ENCODE results near the gene DES.
"Not testable (repeated sequence)": the region's sequence is repeated elsewhere in the genome, so short reads cannot be mapped to it uniquely, and the experiment has no call there.

The DES gene

GRCh38 chr2:219418155-219419011 lies at the start of gene DES:
Gene DES (plus strand): TSS chr2:219418377. CDS start chr2:219418463, 86 bp downstream.
- no peak for DNase-seq

- DNase-seq = no peak
Observed at GRCh38 chr2:219368690-219369191, 49.4 kb upstream of the DES start.

DNA sequence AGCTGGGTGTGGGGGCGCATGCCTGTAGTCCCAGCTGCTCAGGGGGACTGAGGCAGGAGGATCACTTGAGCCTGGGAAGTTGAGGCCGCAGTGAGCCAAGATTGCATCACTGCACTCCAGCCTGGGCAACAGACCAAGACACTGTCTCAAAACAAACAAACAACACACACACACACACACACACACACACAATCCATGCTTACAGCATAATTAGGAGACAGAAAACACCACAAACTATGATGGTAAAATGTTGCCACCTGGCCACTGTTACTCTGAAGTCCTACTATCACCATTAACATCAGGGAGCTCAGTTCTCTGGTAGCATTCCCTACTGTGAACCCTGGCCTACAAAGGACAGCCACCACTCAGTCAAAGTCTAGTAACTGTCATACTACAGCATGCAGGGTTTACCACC lies 48.7 kb upstream of the DES start:
- no peak for DNase-seq

DNA sequence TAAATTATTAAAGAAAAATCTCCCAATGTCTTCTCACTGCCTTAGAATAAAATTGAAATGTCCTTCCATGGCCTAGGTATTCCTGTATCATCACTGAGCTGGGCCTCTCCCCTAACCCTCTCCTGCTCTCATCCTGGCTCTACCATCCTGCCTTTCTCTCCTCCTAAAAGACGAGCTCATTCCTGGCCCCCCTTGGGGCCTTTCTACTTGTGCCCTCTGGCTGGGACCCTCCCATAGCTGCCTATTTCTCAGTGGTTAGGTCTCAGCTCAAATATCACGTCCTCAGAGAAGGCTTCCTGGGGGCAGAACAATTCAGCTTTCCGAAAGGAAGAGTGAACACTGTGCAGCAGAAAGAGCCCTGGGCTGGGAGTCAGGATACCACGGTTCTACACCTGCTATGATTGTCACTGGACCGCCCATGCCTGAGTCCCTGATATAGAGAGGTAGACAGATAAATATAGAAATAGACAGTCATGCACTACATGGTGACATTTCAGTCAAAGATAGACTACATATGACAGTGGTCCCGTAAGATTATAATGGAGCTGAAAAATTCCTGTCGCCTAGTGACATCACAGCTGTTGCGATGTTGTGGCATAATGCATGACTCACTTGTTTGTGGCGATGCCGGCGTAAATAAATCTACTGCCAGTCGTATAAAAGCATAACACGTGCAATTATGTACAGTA lies 39.9 kb upstream of the DES start:
- DNase-seq = no peak

GRCh38 chr2:219380926-219381325 lies 37.3 kb upstream of the DES start:
- DNase-seq = no peak

DNA sequence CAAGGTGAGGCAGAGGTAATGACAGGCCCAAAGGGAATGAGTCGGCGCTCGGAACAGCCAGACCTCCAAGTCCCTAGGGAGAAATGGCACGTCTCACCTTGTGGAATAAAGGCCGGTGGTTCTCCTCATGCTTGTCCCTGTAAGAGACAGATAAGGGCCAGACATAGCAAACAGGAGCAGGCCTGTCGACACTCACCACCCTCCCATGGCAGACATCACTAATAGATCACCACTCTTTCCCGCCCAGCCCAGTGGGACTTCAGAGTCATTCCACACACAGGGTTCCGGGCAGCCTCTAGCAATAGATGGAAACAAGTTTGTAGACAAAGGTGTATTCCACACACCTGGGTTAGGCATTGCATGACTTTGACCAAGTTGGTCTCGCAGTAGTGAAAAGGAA lies 36.7 kb upstream of the DES start:
- DNase-seq = no peak

GRCh38 chr2:219384083-219384713 lies 34.0 kb upstream of the DES start:
- no peak for DNase-seq

- DNase-seq = no peak
Observed at GRCh38 chr2:219384859-219385258, 33.3 kb upstream of the DES start.

DNA sequence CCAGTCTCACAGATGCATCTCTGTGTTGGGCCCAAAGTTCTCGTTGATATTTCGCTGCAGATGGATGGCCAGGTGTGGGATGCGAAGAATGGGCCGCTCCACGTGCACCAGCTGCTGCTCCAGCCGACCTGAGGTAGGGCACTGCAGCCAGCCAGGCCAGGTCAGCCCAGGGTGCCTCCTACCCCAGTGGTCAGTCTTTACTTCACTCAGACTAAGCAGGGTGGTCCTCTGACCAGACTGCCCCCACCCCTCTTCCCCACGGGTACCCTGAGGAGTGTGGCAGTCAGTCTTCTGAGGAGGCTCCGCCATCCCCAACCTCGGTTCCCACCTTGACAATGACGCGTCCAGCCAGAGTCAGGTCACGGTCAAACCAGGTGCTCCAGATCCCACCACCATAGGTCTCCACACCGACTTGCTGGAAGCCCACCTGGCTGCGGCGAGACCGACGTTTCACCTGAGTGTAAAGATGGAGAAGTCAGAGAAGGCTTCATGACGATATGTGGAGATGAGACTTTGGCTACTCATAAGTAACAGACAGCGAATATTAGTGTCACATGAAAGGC lies 32.1 kb upstream of the DES start:
- no peak for DNase-seq

DNA sequence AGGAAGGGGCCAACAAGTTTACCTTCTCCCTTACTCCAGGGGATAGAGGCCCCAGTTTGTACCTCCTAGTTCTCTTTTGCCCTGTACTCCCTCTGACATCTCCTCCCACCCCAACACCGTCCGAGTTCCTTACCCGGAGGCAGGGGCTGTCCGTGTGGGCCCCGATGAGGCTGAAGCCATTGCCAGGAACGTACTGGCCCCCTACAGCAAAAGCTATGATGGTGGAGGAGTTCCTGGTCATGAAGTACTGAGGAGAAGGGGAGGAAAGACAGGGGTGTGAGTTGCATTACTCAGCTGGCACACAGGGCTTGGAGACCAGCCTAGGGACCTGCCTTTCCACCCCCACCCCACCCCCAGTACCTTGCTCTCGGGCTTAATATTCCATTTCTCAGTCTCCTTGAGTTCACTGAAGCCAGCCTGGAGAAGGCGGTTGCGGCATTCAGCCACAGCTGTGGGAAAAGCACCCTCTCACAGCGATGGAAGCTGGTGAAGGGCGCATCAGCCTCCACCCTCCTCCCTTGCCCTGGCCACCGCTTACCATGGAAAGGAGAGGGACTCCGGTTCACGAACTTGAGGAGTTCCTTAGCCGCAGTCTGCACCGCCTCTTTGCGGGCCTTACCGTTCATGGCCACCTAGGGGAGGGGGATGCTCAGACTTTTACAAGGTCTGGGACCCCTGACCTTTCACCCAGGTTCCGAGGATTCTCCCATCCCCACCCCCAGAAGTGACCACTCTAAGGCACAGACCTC lies 31.5 kb upstream of the DES start:
- DNase-seq = no peak

DNA sequence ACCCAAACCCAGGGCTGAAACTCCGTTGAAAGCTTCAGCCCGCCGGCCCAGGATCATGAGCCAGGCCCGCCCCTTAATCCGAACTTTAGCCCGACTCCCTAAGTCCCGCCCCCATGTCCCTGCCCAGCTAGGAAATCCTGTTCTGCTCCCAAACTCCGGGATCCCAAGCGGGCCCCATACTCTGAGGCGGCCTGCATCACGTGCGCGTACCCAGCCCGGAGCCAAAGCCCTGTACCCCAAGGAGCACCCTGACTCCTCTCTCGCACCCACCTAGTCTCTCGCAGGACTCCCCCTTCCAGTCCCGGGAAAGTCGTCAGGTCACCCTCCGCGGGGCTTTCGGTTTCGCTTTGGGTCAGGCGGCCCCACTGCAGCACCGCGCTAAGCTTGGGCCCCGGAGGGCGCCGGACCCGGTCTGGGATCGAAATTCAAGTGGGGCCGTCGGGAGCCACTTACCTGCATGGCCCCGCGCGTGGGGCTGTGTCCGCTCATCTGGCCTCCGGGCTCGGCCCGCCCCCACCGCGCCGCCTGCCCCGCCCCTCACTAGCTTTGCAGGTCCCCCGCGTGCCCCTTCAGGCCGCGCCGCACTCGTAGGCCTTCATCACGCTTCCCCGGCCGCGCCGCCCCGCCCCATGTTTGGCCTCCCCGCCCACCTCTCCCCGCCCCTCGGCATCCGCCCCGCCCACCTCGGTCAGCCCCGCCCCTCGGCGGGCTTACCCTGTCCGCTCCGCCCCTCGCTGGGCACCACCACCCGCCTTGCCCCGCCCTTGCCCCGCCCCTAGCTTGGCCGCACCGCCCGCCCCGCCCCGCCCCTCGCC lies 30.7 kb upstream of the DES start, which contains the start of gene DNPEP:
Gene DNPEP, minus strand, starts transcription at position 607 of the 815 bp plus-strand sequence. Its CDS starts 118 bp downstream, at position 489.
- DNase-seq = no peak

GRCh38 chr2:219388121-219388906 lies 29.9 kb upstream of the DES start:
- DNase-seq = peak; percentile 98

- no peak for DNase-seq
Observed at GRCh38 chr2:219388907-219389156, 29.3 kb upstream of the DES start.

- no peak for DNase-seq
Observed at GRCh38 chr2:219392754-219393153, 25.4 kb upstream of the DES start.

DNA sequence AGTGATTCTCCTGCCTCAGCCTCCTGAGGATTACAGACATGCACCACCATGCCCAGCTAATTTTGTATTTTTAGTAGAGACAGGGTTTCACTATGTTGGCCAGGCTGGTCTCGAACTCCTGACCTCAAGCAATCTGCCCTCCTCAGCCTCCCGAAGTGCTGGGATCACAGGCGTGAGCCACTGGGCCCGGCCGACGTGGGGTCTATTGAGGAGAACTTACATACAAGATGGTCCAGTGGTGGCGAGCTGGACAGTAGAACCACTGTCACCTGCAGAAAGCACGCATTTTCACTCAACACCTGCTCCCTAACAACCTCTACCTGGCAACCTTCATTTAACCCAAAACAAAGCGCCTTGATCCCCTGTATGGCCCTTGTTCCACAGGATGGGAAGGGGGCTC lies 23.1 kb upstream of the DES start:
- DNase-seq = not testable (repeated sequence)

- DNase-seq = no peak
Observed at GRCh38 chr2:219395609-219396008, 22.6 kb upstream of the DES start.

DNA sequence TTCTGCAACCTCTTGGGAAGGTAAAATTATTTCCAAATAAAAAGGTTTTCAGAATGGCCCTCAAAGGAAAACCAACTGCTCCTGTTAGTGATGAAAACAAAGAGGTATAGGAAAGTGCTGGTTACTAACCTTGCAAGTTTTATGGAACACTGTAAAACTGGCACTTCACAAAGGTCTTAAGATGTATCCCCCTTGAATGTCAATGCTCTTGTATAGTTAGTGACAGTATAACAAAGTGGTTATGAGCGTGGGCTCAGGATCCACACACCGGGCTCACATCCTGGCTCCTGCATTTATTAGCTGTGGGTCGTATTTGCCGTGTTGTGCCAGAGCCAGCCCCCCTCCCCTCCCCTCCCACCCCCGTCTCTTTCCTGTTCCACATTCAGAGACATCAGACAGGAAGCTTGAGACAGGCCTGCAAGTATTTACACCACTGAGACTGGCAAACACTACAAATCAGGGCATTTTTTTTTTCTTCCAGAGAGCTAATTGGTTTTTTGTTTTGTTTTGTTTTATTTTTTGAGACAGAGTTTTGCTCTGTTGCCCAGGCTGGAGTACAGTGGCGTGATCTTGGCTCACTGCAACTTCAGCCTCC lies 21.2 kb upstream of the DES start:
- no peak for DNase-seq

GRCh38 chr2:219398721-219399363 lies 19.3 kb upstream of the DES start:
- DNase-seq = no peak

- no peak for DNase-seq
Observed at GRCh38 chr2:219399716-219400478, 18.3 kb upstream of the DES start.
